Measurements from ENCODE around the gene SLC4A1.
A peak's percentile ranks its signal among the peaks of the same experiment; 100 is the strongest.

SLC4A1 gene

GRCh38 chr17:44236444-44236991, 31.4 kb downstream of the SLC4A1 start:
- no peaks in the 10 kb centered on the region; a peak in 1 of 22 replicates for H3K9me3 ChIP-seq (replicated peaks in 1 of 11)
- no peaks in the 10 kb centered on the region for H3K27me3 ChIP-seq
- H3K4me2 ChIP-seq, result no peak overlapping the region
- H3K4me1 ChIP-seq, result peaks cover 0 to 13% (median 9%) of the 10 kb centered on the region in 10 experiments; a peak in 9 of 20 replicates
- no peak overlapping the region for H3K27ac ChIP-seq
- no peak overlapping the region for H3K9ac ChIP-seq
- no peak overlapping the region for H3K4me3 ChIP-seq
- TF ChIP-seq Cebpa-rat (IDR thresholded peaks at IDR 0.05), result no peak
- no peaks in the 10 kb centered on the region for H3K36me3 ChIP-seq
- H4K20me1 ChIP-seq, result no peaks in the 10 kb centered on the region

DNA sequence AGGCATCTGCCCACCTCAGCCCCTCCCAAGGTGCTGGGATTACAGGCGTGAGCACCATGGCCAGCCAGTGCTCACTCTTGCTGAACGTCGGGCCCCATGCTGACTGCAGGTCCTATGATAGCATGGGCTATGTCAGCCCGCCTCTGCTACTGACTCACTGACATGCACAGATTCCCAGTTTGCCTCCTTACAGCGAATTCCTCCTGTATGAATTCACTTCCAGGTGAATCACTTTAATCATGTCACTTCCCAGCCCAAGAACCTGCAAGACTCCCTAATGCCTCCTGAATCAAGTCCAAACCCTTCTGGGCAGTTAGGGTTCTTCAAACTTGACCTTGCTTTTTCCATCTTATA, 32.4 kb downstream of the SLC4A1 start:
- Histone ChIP-seq H3K4me3 (no peak overlapping the region), H3K27me3 (no peaks in the 10 kb centered on the region), H3K27ac (no peak overlapping the region), H4K20me1 (no peaks in the 10 kb centered on the region), H3K9me3 (replicated peaks in 1 of 11) (no peaks in the 10 kb centered on the region; a peak in 1 of 22 replicates), H3K4me1 (peaks cover 0 to 11% (median 2%) of the 10 kb centered on the region in 10 experiments; a peak in 17 of 20 replicates), H3K36me3 (no peaks in the 10 kb centered on the region), H3K9ac (no peak overlapping the region), H3K4me2 (no peak overlapping the region)
- no peak for TF ChIP-seq Cebpa-rat (IDR thresholded peaks at IDR 0.05)

GRCh38 chr17:44233582-44233981, 34.4 kb downstream of the SLC4A1 start:
- H3K27ac ChIP-seq, result no peak overlapping the region
- H3K9ac ChIP-seq, result no peak overlapping the region
- H4K20me1 ChIP-seq, result no peaks in the 10 kb centered on the region
- no peak overlapping the region for H3K4me3 ChIP-seq
- peaks cover 0 to 30% (median 21%) of the 10 kb centered on the region in 10 experiments; a peak in 19 of 20 replicates for H3K4me1 ChIP-seq
- H3K36me3 ChIP-seq, result no peaks in the 10 kb centered on the region
- no peaks in the 10 kb centered on the region for H3K27me3 ChIP-seq
- no peak for TF ChIP-seq Cebpa-rat (IDR thresholded peaks at IDR 0.05)
- H3K9me3 ChIP-seq (replicated peaks in 1 of 11), result no peaks in the 10 kb centered on the region; a peak in 1 of 22 replicates
- no peak overlapping the region for H3K4me2 ChIP-seq

- Histone ChIP-seq H3K9ac (no peak overlapping the region), H3K27me3 (no peaks in the 10 kb centered on the region), H4K20me1 (no peaks in the 10 kb centered on the region), H3K4me2 (no peak overlapping the region), H3K36me3 (no peaks in the 10 kb centered on the region), H3K9me3 (replicated peaks in 1 of 11) (no peaks in the 10 kb centered on the region), H3K4me3 (no peak overlapping the region), H3K4me1 (peaks cover 0 to 34% (median 25%) of the 10 kb centered on the region in 10 experiments; a peak in 19 of 20 replicates), H3K27ac (no peak overlapping the region)
- TF ChIP-seq Cebpa-rat (IDR thresholded peaks at IDR 0.05), result no peak
These were observed 35.9 kb downstream of the SLC4A1 start for GRCh38 chr17:44232061-44232460.

- H3K9ac ChIP-seq, result no peak overlapping the region
- H3K27ac ChIP-seq, result 0 out of 22 replicates have a peak overlapping the region, but pooled peaks of 1 of the 11 experiments have one; percentile 19
- no peaks in the 10 kb centered on the region for H3K9me3 ChIP-seq (replicated peaks in 1 of 11)
- H3K36me3 ChIP-seq, result no peaks in the 10 kb centered on the region
- no peak overlapping the region for H3K4me3 ChIP-seq
- H3K4me1 ChIP-seq, result peaks cover 0 to 30% (median 25%) of the 10 kb centered on the region in 10 experiments; a peak in 19 of 20 replicates
- no peak for TF ChIP-seq Cebpa-rat (IDR thresholded peaks at IDR 0.05)
- no peaks in the 10 kb centered on the region for H3K27me3 ChIP-seq
- H3K4me2 ChIP-seq, result peak overlapping the region; percentile 38 to 80 (median 61)
- H4K20me1 ChIP-seq, result no peaks in the 10 kb centered on the region
These were observed 37.8 kb downstream of the SLC4A1 start for GRCh38 chr17:44230140-44230539.

DNA sequence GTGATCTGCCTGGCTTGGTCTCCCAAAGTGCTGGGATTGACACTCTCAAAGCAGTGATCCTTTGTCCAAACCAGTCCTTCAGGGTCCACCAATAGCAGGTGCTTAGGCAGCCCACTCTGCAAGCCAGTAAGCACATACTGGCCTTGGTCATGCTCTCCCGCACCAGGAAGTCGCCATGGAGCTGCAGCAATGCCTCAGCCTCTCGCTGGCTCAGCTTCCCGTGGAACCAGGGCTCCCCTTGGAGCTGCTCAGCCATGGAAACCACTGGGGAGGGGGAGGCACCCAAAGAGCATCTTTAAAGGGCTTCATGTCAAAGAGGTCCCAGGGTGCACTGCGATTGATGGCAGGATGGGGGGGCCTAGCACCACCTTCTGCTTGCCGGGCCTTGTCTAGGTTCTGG, 38.8 kb downstream of the SLC4A1 start:
- peak overlapping the region in 9 of 11 experiments; percentile 48 to 80 (median 62); a peak in 18 of 22 replicates for H3K4me2 ChIP-seq
- no peaks in the 10 kb centered on the region for H3K36me3 ChIP-seq
- no peak overlapping the region for H3K9ac ChIP-seq
- H3K27me3 ChIP-seq, result no peaks in the 10 kb centered on the region
- no peak for TF ChIP-seq Cebpa-rat (IDR thresholded peaks at IDR 0.05)
- H3K4me1 ChIP-seq, result peaks cover 0 to 27% (median 24%) of the 10 kb centered on the region in 10 experiments; a peak in 19 of 20 replicates
- no peaks in the 10 kb centered on the region for H3K9me3 ChIP-seq (replicated peaks in 1 of 11)
- no peak overlapping the region for H3K4me3 ChIP-seq
- H4K20me1 ChIP-seq, result no peaks in the 10 kb centered on the region
- peak overlapping the region in 2 of 11 experiments; percentile 2 to 34; a peak in 1 of 22 replicates for H3K27ac ChIP-seq

GRCh38 chr17:44223541-44224071, 44.3 kb downstream of the SLC4A1 start:
- H3K36me3 ChIP-seq, result no peaks in the 10 kb centered on the region
- H3K4me2 ChIP-seq, result no peak overlapping the region
- no peak for TF ChIP-seq Cebpa-rat (IDR thresholded peaks at IDR 0.05)
- H3K27me3 ChIP-seq, result no peaks in the 10 kb centered on the region
- no peak overlapping the region for H3K9ac ChIP-seq
- H3K4me3 ChIP-seq, result no peak overlapping the region
- H4K20me1 ChIP-seq, result no peaks in the 10 kb centered on the region; a peak in 1 of 22 replicates
- H3K27ac ChIP-seq, result no peak overlapping the region
- H3K9me3 ChIP-seq (replicated peaks in 1 of 11), result no peaks in the 10 kb centered on the region
- H3K4me1 ChIP-seq, result peaks cover 11 to 18% (median 16%) of the 10 kb centered on the region in 10 experiments; a peak in 19 of 20 replicates

GRCh38 chr17:44222112-44222869, 45.6 kb downstream of the SLC4A1 start:
- Histone ChIP-seq H4K20me1 (peaks cover 8 to 10% (median 9%) of the 10 kb centered on the region in 11 experiments; a peak in 15 of 22 replicates), H3K27ac (peak overlapping the region; percentile 75 to 100 (median 99); a peak in 21 of 22 replicates), H3K9ac (peak overlapping the region; percentile 88 to 100 (median 99)), H3K36me3 (peaks cover 0 to 7% (median 2%) of the 10 kb centered on the region in 11 experiments; a peak in 11 of 22 replicates), H3K4me1 (peaks cover 17 to 23% (median 20%) of the 10 kb centered on the region in 10 experiments), H3K27me3 (no peaks in the 10 kb centered on the region), H3K4me2 (peak overlapping the region; percentile 75 to 98 (median 94)), H3K9me3 (replicated peaks in 1 of 11) (no peaks in the 10 kb centered on the region), H3K4me3 (peak overlapping the region; percentile 70 to 100 (median 98))
- TF ChIP-seq Cebpa-rat (IDR thresholded peaks at IDR 0.05), result no peak

- peak overlapping the region; percentile 70 to 100 (median 98) for H3K4me3 ChIP-seq
- no peaks in the 10 kb centered on the region for H3K9me3 ChIP-seq (replicated peaks in 1 of 11)
- H3K27ac ChIP-seq, result peak overlapping the region; percentile 75 to 100 (median 99)
- peaks cover 22 to 28% (median 25%) of the 10 kb centered on the region in 10 experiments for H3K4me1 ChIP-seq
- H3K4me2 ChIP-seq, result peak overlapping the region; percentile 75 to 98 (median 94)
- H3K9ac ChIP-seq, result peak overlapping the region; percentile 88 to 100 (median 99)
- H3K36me3 ChIP-seq, result peaks cover 0 to 12% (median 7%) of the 10 kb centered on the region in 11 experiments; a peak in 14 of 22 replicates
- no peak for TF ChIP-seq Cebpa-rat (IDR thresholded peaks at IDR 0.05)
- H4K20me1 ChIP-seq, result peaks cover 12 to 15% (median 14%) of the 10 kb centered on the region in 11 experiments; a peak in 17 of 22 replicates
- no peaks in the 10 kb centered on the region for H3K27me3 ChIP-seq
These were observed 46.1 kb downstream of the SLC4A1 start for GRCh38 chr17:44221862-44222111.
